ENCODE results near the gene RAB30. TPM values are rescaled to one million over a fixed set of nuclear protein-coding genes. Genes with fewer than 3 reads are reported as not detected.
A peak's percentile ranks its signal among the peaks of the same experiment; 100 is the strongest.

Gene RAB30
- total and polyA plus RNA-seq, 2 donors (not counting 3 experiments of a cell fraction or from before 2014, with no cell fraction given): 4.1 to 14.6 TPM

DNA sequence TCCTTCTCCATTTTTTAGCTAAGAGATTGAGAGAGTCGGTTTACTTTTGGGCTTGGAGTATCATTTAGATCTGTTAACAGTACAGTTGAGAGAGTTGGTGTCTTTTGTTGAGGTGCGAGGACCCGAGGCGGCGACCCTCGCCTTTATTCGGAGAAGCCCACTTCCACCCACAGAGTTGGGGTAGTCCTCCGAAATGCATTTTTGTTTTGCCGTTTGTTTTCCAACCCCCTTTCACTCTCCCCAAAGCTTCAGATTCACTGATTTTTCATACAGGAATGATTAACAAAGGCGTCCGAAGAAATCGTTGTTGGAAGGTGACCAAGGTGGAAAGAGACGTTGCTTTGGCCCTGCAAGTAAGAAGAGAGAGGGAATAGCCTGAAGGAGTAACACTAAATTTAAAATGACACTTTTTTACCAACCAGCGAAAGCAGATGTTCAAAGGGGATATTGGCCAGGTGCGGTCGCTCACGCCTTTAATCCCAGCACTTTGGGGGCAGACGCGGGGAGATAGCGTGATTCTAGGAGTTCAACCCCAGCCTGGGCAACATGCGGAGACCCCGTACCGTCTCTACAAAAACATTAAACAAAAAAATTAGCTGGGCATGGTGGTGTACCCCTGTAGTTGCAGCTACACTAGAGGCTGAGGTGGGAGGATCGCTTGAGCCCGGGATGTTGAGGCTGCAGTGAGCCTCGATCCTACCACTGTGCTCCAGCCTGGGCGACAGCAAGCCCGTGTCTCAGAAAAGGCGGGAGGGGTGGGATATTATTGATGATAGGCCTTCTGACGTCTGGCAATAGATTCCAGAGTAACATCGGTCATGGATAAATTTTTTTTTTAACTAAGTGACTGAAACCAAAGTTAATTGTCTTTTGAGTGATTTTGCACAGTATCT, 899 bp upstream of the RAB30 start:
- no peak for DNase-seq (ENCODE audit: low read depth, low spot score)
- no peaks in the 10 kb centered on the region for H3K9me3 ChIP-seq (replicated peaks; ENCODE audit: control insufficient read depth, insufficient read depth, low read length)
- peak overlapping the region; percentile 89 for H3K9ac ChIP-seq (replicated peaks; ENCODE audit: extremely low read depth, insufficient read depth, low read length)
- H3K9me1 ChIP-seq (replicated peaks; ENCODE audit: control insufficient read depth, extremely low read depth, insufficient read depth, low read length): no peaks in the 10 kb centered on the region
- CTCF ChIA-PET: interaction anchor here (0.6 to 1.1 kb wide), 3 partner anchors 87 to 205 kb away, joined by 4 to 5 read pairs (median 4); no protein-coding TSS in a partner anchor
- H2AFZ ChIP-seq (ENCODE audit: low read depth, low read length): peak overlapping the region; percentile 1
- FAIRE-seq: peak; percentile 38
- no peaks in the 10 kb centered on the region for H3K27me3 ChIP-seq (ENCODE audit: control insufficient read depth in 2 of 2, insufficient read depth in 2 of 2, low read length in 2 of 2)
- dilution Hi-C loops (cut with MboI; ENCODE audit: extremely low pct_ligation_motif_present, low sequenced_read_pairs): no loop called here
- H4K20me1 ChIP-seq (replicated peaks; ENCODE audit: control insufficient read depth, extremely low read depth, insufficient read depth, low read length): no peaks in the 10 kb centered on the region
- H3K4me3 ChIP-seq (replicated peaks in 1 of 3; ENCODE audit: insufficient read depth in 1 of 3, low read depth in 1 of 3, low read length in 3 of 3): peak overlapping the region; percentile 78 to 96 (median 93)
- POLR2A ChIA-PET: interaction anchor here (0.6 to 2.1 kb wide), 4 partner anchors 10 to 86 kb away, joined by 3 to 10 read pairs (median 4); partner anchors contain the start of gene PCF11
- BruUV-seq (replicated peaks): TSS peak; percentile 71
- H3K36me3 ChIP-seq (ENCODE audit: control insufficient read depth in 2 of 2, extremely low read depth in 1 of 2, insufficient read depth in 2 of 2, low read length in 2 of 2): no peaks in the 10 kb centered on the region
- H3K4me1 ChIP-seq (ENCODE audit: control insufficient read depth, extremely low read depth, insufficient read depth, low read length): peaks cover 36% of the 10 kb centered on the region
- intact Hi-C loops (cut with micrococcal nuclease): loop anchor here (1.0 to 5.0 kb wide), 2 partner anchors 205 to 214 kb away; partner anchors contain the start of gene CCDC90B
- peak overlapping the region; percentile 75 for H3K27ac ChIP-seq (ENCODE audit: insufficient read depth, low read depth, low read length)
- H3K4me2 ChIP-seq (ENCODE audit: insufficient read depth, low read length): peak overlapping the region; percentile 83
- TF ChIP-seq, protein P1, sequence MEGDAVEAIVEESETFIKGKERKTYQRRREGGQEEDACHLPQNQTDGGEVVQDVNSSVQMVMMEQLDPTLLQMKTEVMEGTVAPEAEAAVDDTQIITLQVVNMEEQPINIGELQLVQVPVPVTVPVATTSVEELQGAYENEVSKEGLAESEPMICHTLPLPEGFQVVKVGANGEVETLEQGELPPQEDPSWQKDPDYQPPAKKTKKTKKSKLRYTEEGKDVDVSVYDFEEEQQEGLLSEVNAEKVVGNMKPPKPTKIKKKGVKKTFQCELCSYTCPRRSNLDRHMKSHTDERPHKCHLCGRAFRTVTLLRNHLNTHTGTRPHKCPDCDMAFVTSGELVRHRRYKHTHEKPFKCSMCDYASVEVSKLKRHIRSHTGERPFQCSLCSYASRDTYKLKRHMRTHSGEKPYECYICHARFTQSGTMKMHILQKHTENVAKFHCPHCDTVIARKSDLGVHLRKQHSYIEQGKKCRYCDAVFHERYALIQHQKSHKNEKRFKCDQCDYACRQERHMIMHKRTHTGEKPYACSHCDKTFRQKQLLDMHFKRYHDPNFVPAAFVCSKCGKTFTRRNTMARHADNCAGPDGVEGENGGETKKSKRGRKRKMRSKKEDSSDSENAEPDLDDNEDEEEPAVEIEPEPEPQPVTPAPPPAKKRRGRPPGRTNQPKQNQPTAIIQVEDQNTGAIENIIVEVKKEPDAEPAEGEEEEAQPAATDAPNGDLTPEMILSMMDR (IDR thresholded peaks at IDR 0.05; ENCODE audit: extremely low read depth in 1 of 2, insufficient read depth in 1 of 2, low read depth in 1 of 2, low read length in 2 of 2): no peak
- peak; percentile 35 for TF ChIP-seq POLR2AphosphoS5 (IDR thresholded peaks at IDR 0.05; ENCODE audit: insufficient read depth, low read depth, low read length)
- H3K79me2 ChIP-seq (ENCODE audit: control insufficient read depth, insufficient read depth, low read length): peaks cover 35% of the 10 kb centered on the region
